Keratinocyte (primary cell): ENCODE measurements around the gene CMAS. TPM values are rescaled to one million over a fixed set of nuclear protein-coding genes. Genes with fewer than 3 reads are reported as not detected.

Experiments
- DNase-seq: peaks from one replicate; pipeline ENCODE4 v3.0.0-alpha.2; 2011; ENCODE audit warnings: low read depth, missing footprints, low spot score
- FAIRE-seq: peaks from 2 replicates; lab custom pipeline; 2011; peaks lifted over from hg19 to GRCh38; lab: Jason Lieb, UNC
- H2AFZ ChIP-seq: 2 replicates; pipeline ENCODE4 v1.6.0; 2012; ENCODE audit warnings: low read length, control low read depth, inconsistent platforms; ENCODE audit not compliant: control insufficient read depth
- H3K27ac ChIP-seq: 2 replicates; pipeline ENCODE4 v1.5.1; 2011; ENCODE audit warnings: low read length; ENCODE audit not compliant: control insufficient read depth, insufficient read depth
- H3K27me3 ChIP-seq: 3 replicates; pipeline ENCODE4 v1.6.0; 2011; ENCODE audit warnings: low read length; ENCODE audit not compliant: control insufficient read depth, insufficient read depth; ENCODE audit errors: extremely low read depth
- H3K36me3 ChIP-seq, 2 experiments: 2 replicates in 1 of 2; 3 replicates in 1 of 2; pipeline ENCODE4 v1.5.1; 2011; ENCODE audit warnings: low read length in 2 of 2, mild to moderate bottlenecking in 1 of 2; ENCODE audit not compliant: control insufficient read depth in 2 of 2, insufficient read depth in 2 of 2; ENCODE audit errors: extremely low read depth in 1 of 2
- H3K4me1 ChIP-seq: 3 replicates; pipeline ENCODE4 v1.5.1; 2011; ENCODE audit warnings: low read length; ENCODE audit not compliant: control insufficient read depth, insufficient read depth; ENCODE audit errors: extremely low read depth
- H3K4me2 ChIP-seq: 3 replicates; pipeline ENCODE4 v1.6.0; 2011; ENCODE audit warnings: low read depth, low read length; ENCODE audit not compliant: control insufficient read depth, insufficient read depth; ENCODE audit errors: extremely low read depth
- H3K4me3 ChIP-seq, 3 experiments: fragments of 200-600 bp in 1 of 3; sonication (generic) in 1 of 3; 2 replicates in 2 of 3; 3 replicates in 1 of 3; pipeline ENCODE4 v1.5.1; 2011 to 2016; ENCODE audit warnings: low read length in 3 of 3, mild to moderate bottlenecking in 3 of 3, control low read depth in 2 of 3, inconsistent platforms in 1 of 3, low read depth in 1 of 3, mixed read lengths in 1 of 3, mixed run types in 1 of 3, moderate library complexity in 1 of 3; ENCODE audit not compliant: control insufficient read depth in 2 of 3, insufficient read depth in 2 of 3; ENCODE audit errors: extremely low read depth in 1 of 3
- H3K79me2 ChIP-seq: 2 replicates; pipeline ENCODE4 v1.6.0; 2012; ENCODE audit warnings: low read length; ENCODE audit not compliant: control insufficient read depth, insufficient read depth
- H3K9ac ChIP-seq: 3 replicates; pipeline ENCODE4 v1.6.0; 2011; ENCODE audit warnings: low read length; ENCODE audit not compliant: control insufficient read depth, insufficient read depth; ENCODE audit errors: extremely low read depth
- H3K9me1 ChIP-seq: 3 replicates; pipeline ENCODE4 v1.6.0; 2011; ENCODE audit warnings: low read length; ENCODE audit not compliant: control insufficient read depth, insufficient read depth; ENCODE audit errors: extremely low read depth
- H3K9me3 ChIP-seq: 2 replicates; pipeline ENCODE4 v1.5.1; 2012; ENCODE audit warnings: low read depth, low read length; ENCODE audit not compliant: control insufficient read depth
- H4K20me1 ChIP-seq: 3 replicates; pipeline ENCODE4 v1.6.0; 2011; ENCODE audit warnings: low read length; ENCODE audit not compliant: control insufficient read depth, insufficient read depth; ENCODE audit errors: extremely low read depth
- CTCF ChIP-seq, 3 experiments: IDR thresholded peaks in 1 of 3; conservative IDR thresholded peaks in 1 of 3; optimal IDR thresholded peaks in 1 of 3; 2 replicates in 2 of 3; 3 replicates in 1 of 3; pipeline versions ENCODE3 to v1.5.1; 2011; ENCODE audit warnings: low read length in 3 of 3, mild to moderate bottlenecking in 3 of 3, moderate library complexity in 2 of 3, control low read depth in 1 of 3, inconsistent platforms in 1 of 3; ENCODE audit not compliant: insufficient read depth in 2 of 3; ENCODE audit errors: extremely low read depth in 1 of 3
- EZH2 ChIP-seq: IDR thresholded peaks from one replicate; pipeline ENCODE4 v1.6.1; 2012; ENCODE audit warnings: inconsistent platforms, mild to moderate bottlenecking, low read length, moderate library complexity
- dilution Hi-C: fragments of 300-500 bp; cut with MboI; formaldehyde crosslinking; loops from one replicate; pipeline ENCODE4 v1.7.0; 2020; ENCODE audit warnings: low sequenced_read_pairs; ENCODE audit not compliant: extremely low pct_ligation_motif_present
- polyA plus RNA-seq, 5 experiments: library from polyadenylated mRNA; depleted of rRNA in 3 of 5; stranded (reverse) in 3 of 5; stranded (forward) in 1 of 5; unstranded in 1 of 5; fragments of >200 nt; gene quantifications; 1 replicate in 1 of 5; 2 replicates in 3 of 5; 3 replicates in 1 of 5; pipeline versions ENCODE4 v1.2.1 to v1.2.3, GENCODE V29; 2011 to 2012; ENCODE audit warnings: missing spikeins in 2 of 5, low read depth in 1 of 5, low replicate concordance in 1 of 5

The CMAS gene
- polyA plus RNA-seq, 1 donor (not counting 4 experiments of a cell fraction or from before 2014, with no cell fraction given), result 55.0 TPM

- Histone ChIP-seq H3K9me1 (no peaks in the 10 kb centered on the region), H2AFZ (no peak overlapping the region), H3K4me1 (peaks cover 5% of the 10 kb centered on the region), H3K36me3 (no peaks in the 10 kb centered on the region), H3K9me3 (no peaks in the 10 kb centered on the region), H4K20me1 (no peaks in the 10 kb centered on the region), H3K79me2 (peaks cover 8% of the 10 kb centered on the region), H3K9ac (no peak overlapping the region), H3K27me3 (no peaks in the 10 kb centered on the region), H3K4me3 (no peak overlapping the region), H3K27ac (no peak overlapping the region), H3K4me2 (no peak overlapping the region)
- DNase-seq, result no peak
- no peak for FAIRE-seq
- TF ChIP-seq EZH2 (no peak), CTCF (optimal IDR thresholded peaks at IDR 0.05 in 1 of 3, IDR thresholded peaks at IDR 0.05 in 1 of 3, conservative IDR thresholded peaks at IDR 0.05 in 1 of 3; ENCODE audit: extremely low read depth in 1 of 3, insufficient read depth in 2 of 3, low read length in 3 of 3) (no peak)
- dilution Hi-C loops, result no loop called here
Observed at GRCh38 chr12:22042976-22043669, 2.9 kb upstream of the CMAS start.

- Histone ChIP-seq H2AFZ (no peak overlapping the region), H3K4me3 (no peak overlapping the region)
Observed at GRCh38 chr12:22043943-22044342, 2.1 kb upstream of the CMAS start.

More at GRCh38 chr12:22043943-22044342, 2.1 kb upstream of the CMAS start:
- dilution Hi-C loops, result no loop called here
- Histone ChIP-seq H3K9me1 (no peaks in the 10 kb centered on the region), H3K79me2 (peaks cover 14% of the 10 kb centered on the region), H3K27me3 (no peaks in the 10 kb centered on the region), H3K4me1 (peaks cover 5% of the 10 kb centered on the region), H3K4me2 (no peak overlapping the region), H3K9me3 (no peaks in the 10 kb centered on the region), H3K36me3 (peaks cover 0 to 3% of the 10 kb centered on the region in 2 experiments), H3K9ac (no peak overlapping the region), H3K27ac (no peak overlapping the region), H4K20me1 (no peaks in the 10 kb centered on the region)
- TF ChIP-seq EZH2 (no peak), CTCF (optimal IDR thresholded peaks at IDR 0.05 in 1 of 3, IDR thresholded peaks at IDR 0.05 in 1 of 3, conservative IDR thresholded peaks at IDR 0.05 in 1 of 3; ENCODE audit: extremely low read depth in 1 of 3, insufficient read depth in 2 of 3, low read length in 3 of 3) (no peak)
- FAIRE-seq (no peak), DNase-seq (no peak)
